GM21390 (cell line): ENCODE data around the gene OR6K2.
"Not testable (repeated sequence)": the region's sequence is repeated elsewhere in the genome, so short reads cannot be mapped to it uniquely, and the experiment has no call there.

Experiments used
- ATAC-seq: cut with Tn5 transposase; IDR thresholded peaks from one replicate; pipeline ENCODE4 v1.9.1; 2021; ENCODE audit not compliant: unreplicated experiment

OR6K2 gene

DNA sequence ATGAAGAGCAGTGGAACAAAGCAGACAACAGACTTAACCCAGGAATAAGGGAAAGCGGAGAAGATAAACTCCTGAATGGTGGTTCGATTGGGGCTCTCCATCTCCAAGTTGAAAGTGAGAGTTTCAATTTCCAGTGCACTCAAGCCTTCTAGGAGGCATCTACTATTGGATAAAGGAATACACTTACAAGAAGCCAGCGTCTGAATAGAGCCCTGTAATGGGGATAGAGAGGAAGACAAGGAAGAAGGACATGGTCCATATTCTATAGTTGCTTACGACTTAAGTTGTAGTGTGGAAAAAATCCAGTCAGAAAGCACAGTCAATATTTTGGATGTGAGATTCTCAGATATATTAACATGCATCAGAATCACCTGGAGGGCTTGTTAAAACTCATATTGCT is at the start of gene OR6K2:
OR6K2 (minus strand) TSS at position 101 of the 400 bp plus-strand sequence; CDS start at position 101, 0 bp downstream.
- no peak for ATAC-seq

DNA sequence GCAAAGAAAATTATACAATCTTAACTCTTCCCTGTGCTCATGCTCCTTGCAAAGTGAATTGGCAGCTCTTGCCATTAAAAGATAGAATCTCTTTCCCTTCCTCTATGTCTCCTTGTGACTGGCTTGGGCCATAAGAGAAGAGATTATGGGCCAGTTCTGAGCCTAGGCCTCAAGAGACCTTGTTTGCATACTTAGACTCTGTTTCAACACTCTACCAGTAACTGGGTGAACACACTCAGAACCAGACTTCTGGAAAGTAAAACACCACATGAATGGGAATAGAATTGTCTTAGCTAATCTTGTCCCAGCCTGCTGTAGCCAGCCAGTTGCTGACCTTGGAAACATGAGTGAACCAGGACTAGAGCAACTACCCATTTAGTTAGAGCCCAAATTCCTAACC is 35.4 kb upstream of the OR6K2 start:
- ATAC-seq, result no peak

DNA sequence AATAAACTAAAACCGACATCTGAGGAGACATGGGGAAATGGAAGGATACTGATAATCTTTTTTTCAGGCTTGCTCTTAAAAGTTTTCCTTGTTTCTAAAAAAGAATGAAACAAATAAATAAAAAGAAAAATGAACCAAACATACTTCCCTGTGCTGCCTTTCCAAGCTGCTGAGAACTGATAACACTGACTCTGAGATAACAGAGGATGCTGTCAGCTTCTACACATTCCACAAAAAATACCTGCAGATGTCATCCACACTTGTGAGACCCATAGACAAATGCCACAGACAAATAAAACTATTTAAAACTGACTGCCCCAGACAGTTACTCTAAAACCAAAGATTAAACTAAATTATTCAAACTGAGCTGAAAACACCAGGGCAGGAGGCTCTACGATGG is 32.1 kb upstream of the OR6K2 start:
- ATAC-seq, result no peak

DNA sequence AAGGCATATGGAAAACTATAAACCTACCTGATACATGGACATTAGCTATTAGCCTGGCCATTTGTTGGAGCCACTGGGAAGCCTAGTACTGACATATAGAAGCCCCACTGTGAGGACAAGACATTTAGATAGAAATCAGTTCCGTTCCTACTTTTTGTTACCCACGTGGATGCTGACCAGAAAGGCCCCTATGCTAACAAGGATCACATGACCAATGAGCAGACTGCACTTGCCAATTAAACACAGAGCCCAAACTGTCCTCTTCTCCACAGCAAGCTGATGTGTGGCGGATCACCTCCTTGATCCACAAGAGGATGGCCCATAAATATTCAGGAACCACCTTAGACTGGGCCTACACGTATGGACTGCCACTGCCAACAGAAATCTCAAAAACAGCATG is 31.3 kb upstream of the OR6K2 start:
- ATAC-seq, result no peak

DNA sequence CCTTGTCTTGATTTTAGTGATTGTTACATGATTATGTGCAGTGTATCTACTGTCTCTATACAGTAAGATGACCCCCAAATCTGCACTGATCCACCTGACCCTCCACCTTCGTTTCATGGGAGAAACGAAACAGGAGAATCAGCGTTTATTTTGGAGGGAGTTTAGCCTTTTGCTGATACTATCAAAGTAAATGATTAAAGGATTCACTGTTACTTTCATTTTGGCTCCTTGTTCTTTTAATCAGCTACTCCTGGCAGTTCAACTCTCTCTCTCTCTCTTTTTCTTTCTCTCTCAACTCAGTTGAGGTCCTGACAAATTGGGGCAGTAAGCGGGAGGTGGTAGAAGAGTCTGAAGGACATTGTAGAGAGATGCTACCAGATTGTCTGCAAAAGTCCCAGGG is 30.0 kb upstream of the OR6K2 start:
- no peak for ATAC-seq

- no peak for ATAC-seq
These were observed 28.2 kb upstream of the OR6K2 start for GRCh38 chr1:158728510-158729225.

GRCh38 chr1:158724442-158724841 is 24.0 kb upstream of the OR6K2 start:
- no peak for ATAC-seq

- no peak for ATAC-seq
These were observed 20.2 kb upstream of the OR6K2 start, which contains the start of gene OR6K3 for GRCh38 chr1:158720620-158721019. TSS of gene OR6K3 (minus strand) at chr1:158720720. CDS start at chr1:158718115, 2,605 bp downstream.

DNA sequence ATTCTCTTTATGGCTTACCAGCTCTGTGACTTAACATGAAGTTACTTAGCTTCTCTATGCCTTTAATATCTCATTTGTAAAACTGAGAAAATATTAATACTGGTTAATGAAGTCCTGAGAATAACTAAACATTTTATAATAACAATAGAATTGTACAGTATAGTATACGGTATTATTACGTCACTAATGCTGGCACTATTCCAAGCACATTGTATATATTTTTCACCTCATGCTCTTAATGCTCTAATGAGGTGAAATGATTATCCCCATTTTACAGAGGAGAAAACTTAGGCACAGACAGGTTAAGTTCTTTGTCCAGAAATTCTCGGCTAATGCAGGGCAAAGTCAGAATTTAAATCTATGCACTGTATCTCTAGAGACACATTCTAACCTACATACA is 19.2 kb upstream of the OR6K2 start:
- no peak for ATAC-seq

- no peak for ATAC-seq
These were observed 16.9 kb upstream of the OR6K2 start for GRCh38 chr1:158717344-158717743.

DNA sequence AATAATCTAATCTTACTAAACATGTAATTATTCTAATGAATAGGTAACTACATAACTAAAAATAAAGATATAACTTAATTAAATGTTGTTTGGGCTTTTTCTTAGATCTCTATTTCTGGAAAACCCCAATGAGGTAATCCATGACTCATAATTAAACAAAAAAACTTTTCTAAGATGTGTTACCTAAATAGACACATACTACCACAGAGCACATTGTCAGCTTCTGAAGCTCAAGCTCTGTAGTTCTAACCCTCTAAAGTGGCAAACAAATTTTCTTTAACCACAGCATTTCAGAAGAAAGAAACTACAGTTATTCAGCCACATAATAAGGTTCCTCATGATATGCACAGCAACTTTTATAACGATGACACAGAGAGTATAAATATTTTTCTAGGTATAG is 15.9 kb upstream of the OR6K2 start:
- no peak for ATAC-seq

GRCh38 chr1:158714754-158715153 is 14.3 kb upstream of the OR6K2 start:
- ATAC-seq, result no peak

GRCh38 chr1:158711098-158711497 is 10.6 kb upstream of the OR6K2 start:
- ATAC-seq, result no peak

DNA sequence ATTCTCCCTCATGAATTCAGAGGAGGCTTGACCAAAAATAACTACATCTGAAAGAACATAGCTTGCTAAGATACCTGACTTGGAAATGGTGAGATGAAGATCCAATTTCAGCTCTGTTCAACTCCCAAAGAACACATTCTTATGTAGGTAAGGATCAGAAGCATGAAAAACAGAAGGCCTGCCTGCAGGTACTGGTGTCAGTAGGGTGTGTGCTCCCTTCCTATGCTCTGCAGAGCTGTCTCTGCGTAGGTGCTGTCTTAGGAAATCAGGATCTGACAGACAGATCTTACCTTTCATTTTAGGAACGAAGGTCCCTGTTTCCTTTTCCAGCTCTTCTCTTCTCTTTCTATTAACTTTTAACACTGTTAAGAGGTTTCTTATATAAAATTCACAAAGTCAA is 5.6 kb upstream of the OR6K2 start:
- ATAC-seq, result no peak

DNA sequence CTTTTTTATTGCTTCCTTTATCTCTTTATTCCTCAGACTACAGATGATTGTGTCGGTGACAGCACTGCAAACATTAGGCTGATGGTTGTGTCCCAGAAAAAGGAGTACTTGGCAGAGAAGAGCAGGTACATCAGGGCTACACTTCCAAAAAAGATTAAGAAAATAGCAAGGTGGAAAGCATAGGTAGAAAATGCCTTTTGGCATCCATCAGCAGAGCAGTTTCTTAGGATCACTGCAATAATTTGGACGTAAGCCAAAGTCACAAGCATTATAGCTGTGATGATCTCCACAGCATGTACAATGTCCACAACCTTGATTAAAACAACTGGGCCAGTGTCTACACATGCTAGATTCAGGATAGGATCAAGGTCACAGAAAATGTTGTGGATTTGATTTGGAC is 5.9 kb downstream of the OR6K2 start:
- no peak for ATAC-seq

GRCh38 chr1:158692356-158692755 is 8.1 kb downstream of the OR6K2 start:
- no peak for ATAC-seq

DNA sequence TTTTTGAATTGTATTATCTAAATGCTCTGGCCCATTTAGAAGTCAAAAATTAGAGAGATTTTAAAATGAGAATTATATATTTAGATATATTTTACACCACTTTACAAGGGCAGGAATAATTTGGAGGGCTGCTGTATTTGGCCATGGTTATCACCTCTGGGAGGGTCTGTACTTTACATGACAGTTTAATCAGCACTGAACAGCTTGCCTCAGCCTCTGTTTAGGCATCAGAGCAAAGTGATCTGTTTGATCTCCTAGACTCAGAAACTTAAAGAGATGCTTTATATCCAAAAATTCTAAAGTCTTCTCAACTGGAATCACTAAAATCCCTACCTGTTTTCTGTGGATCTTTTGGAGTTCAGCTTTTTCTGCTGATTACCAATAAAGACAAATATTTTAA is 8.5 kb downstream of the OR6K2 start:
- ATAC-seq, result no peak

DNA sequence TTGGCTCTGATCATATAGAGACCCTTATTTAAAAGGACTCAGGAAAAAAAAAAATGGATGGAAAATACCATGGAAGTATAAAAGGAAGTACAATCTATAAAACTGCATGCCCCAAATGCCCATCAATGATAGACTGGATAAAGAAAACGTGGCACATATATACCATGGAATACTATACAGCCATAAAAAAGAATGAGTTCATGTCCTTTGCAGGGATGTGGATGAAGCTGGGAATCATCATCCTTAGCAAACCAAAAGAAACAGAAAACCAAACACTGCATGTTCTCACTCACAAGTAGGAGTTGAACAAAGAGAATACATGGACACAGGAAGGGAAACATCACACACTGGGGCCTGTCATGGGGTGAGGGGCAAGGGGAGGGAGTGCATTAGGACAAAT is 9.3 kb downstream of the OR6K2 start:
- not testable (repeated sequence) for ATAC-seq

DNA sequence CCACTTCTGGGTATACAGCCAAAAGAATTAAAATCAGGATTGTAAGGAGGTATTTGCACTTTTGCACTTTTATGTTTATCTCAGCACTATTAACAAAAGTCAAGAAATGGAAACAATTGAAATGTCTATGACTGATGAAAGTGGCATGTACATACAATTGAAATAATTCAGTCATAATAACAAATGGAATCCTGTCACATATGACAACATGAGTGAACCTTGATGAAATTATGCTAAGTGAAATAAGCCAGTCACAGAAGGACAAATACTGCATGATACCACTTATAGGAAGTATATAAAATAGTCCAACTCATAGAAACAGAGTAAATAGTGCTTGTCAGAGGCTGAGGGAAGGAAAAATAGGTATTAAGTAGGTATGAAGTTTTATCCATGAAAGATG is 10.6 kb downstream of the OR6K2 start:
- ATAC-seq, result no peak

- no peak for ATAC-seq
These were observed 11.3 kb downstream of the OR6K2 start for GRCh38 chr1:158689110-158689509.

GRCh38 chr1:158688343-158688742 is 12.1 kb downstream of the OR6K2 start:
- ATAC-seq, result not testable (repeated sequence)

GRCh38 chr1:158687037-158687436 is 13.4 kb downstream of the OR6K2 start:
- ATAC-seq, result no peak
